Limb (tissue), 2 donors: ENCODE measurements around the gene LY6G5C.
A peak's percentile ranks its signal among the peaks of the same experiment; 100 is the strongest.
"Not testable (repeated sequence)": the region's sequence is repeated elsewhere in the genome, so short reads cannot be mapped to it uniquely, and the experiment has no call there.

Experiments
- DNase-seq, 2 donors: peaks; one replicate each; pipeline ENCODE4 v3.0.0-alpha.2; 2016; ENCODE audit errors: extremely low spot score in 2 of 2

LY6G5C gene

GRCh38 chr6:31715022-31715958 is 34.4 kb upstream of the LY6G5C start, which contains the start of gene LY6G6D:
Gene LY6G6D, plus strand, starts transcription at chr6:31715348. Its CDS starts 8 bp downstream, at chr6:31715356.
- peak in 1 of 2 donors; percentile 59 for DNase-seq

GRCh38 chr6:31713991-31714684 is 33.3 kb upstream of the LY6G5C start:
- no peak for DNase-seq

GRCh38 chr6:31713465-31713864 is 32.6 kb upstream of the LY6G5C start:
- DNase-seq = no peak

GRCh38 chr6:31712296-31712695 is 31.4 kb upstream of the LY6G5C start:
- no peak for DNase-seq

- no peak for DNase-seq
Measured at GRCh38 chr6:31711233-31711632, 30.4 kb upstream of the LY6G5C start.

- DNase-seq = no peak
Measured at GRCh38 chr6:31710523-31711219, 29.8 kb upstream of the LY6G5C start.

- DNase-seq = not testable (repeated sequence)
Measured at GRCh38 chr6:31709157-31709556, 28.3 kb upstream of the LY6G5C start.

GRCh38 chr6:31708224-31708623 is 27.4 kb upstream of the LY6G5C start:
- no peak for DNase-seq

- DNase-seq = no peak
Measured at GRCh38 chr6:31707701-31708100, 26.8 kb upstream of the LY6G5C start.

- no peak for DNase-seq
Measured at GRCh38 chr6:31706599-31706998, 25.7 kb upstream of the LY6G5C start, which contains the start of gene LY6G6F. Gene LY6G6F, plus strand, starts transcription at chr6:31706866. Its CDS starts 41 bp downstream, at chr6:31706907.

GRCh38 chr6:31705931-31706330 is 25.1 kb upstream of the LY6G5C start:
- no peak for DNase-seq

GRCh38 chr6:31702819-31703716 is 22.2 kb upstream of the LY6G5C start, which contains the start of gene ABHD16A:
Gene ABHD16A, minus strand, starts transcription at chr6:31703324. Its CDS starts 43 bp downstream, at chr6:31703281.
- peak; percentile 99 for DNase-seq

- no peak for DNase-seq
Measured at GRCh38 chr6:31702405-31702818, 21.5 kb upstream of the LY6G5C start.

- no peak for DNase-seq
Measured at GRCh38 chr6:31701666-31702404, 21.0 kb upstream of the LY6G5C start.

- no peak for DNase-seq
Measured at GRCh38 chr6:31700740-31701401, 20.0 kb upstream of the LY6G5C start.

- DNase-seq = no peak
Measured at GRCh38 chr6:31697555-31697954, 16.7 kb upstream of the LY6G5C start.

- no peak for DNase-seq
Measured at GRCh38 chr6:31693535-31693934, 12.7 kb upstream of the LY6G5C start.

GRCh38 chr6:31692886-31693285 is 12.0 kb upstream of the LY6G5C start:
- DNase-seq = no peak

GRCh38 chr6:31692353-31692752 is 11.5 kb upstream of the LY6G5C start:
- no peak for DNase-seq
